Limb (tissue), 2 donors: ENCODE measurements around the gene EPN2.

ENCODE experiments used
- DNase-seq, 2 donors: peaks; one replicate each; pipeline ENCODE4 v3.0.0-alpha.2; 2016; ENCODE audit errors: extremely low spot score in 2 of 2

EPN2 gene

DNA sequence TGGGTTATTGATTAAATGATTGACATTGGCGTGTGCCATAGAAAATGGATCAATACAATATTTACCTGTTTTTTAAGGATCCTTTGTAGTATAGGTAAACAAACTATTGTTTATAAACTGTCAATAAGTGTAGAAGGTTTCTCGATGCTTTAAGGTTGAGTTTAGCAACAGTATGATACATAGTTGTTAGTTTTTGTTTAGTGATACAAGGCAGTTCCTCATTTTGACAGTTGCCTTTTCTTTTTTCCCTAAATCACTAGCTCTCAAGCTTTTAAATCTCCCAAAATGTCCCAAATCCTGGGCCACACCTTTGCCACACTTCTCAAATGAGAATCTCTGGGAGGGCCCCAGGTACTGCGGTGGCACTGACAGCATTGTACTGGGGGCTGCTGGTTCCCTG, 57.3 kb downstream of the EPN2 start:
- no peak for DNase-seq

DNA sequence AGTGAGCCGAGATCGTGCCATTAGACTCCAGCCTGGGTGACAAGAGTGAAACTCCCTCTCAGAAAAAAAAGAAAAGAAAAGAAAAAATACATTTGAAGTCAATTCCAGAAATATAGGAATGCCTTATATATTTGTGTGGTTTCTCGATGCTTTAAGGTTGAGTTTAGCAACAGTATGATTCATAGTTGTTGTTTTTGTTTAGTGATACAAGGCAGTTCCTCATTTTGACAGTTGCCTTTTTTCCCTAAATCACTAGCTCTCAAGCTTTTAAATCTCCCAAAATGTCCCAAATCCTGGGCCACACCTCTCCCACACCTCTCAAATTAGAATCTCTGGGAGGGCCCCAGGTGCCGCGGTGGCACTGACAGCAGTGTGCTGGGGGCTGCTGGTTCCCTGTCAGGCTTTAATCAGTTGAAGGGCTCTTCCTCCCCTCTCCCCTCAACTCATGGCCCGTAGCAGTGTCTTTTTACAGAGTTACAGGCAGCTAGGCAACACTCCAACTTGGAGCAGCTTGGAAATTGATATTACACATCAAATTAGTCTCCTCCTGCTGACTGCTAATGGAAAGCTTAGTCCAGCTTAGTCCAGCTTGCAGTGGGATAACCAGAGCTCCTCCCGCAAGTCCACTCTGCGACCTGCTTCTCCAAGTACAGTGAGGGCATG, 58.4 kb downstream of the EPN2 start:
- peak in 1 of 2 donors; percentile 27 for DNase-seq

DNA sequence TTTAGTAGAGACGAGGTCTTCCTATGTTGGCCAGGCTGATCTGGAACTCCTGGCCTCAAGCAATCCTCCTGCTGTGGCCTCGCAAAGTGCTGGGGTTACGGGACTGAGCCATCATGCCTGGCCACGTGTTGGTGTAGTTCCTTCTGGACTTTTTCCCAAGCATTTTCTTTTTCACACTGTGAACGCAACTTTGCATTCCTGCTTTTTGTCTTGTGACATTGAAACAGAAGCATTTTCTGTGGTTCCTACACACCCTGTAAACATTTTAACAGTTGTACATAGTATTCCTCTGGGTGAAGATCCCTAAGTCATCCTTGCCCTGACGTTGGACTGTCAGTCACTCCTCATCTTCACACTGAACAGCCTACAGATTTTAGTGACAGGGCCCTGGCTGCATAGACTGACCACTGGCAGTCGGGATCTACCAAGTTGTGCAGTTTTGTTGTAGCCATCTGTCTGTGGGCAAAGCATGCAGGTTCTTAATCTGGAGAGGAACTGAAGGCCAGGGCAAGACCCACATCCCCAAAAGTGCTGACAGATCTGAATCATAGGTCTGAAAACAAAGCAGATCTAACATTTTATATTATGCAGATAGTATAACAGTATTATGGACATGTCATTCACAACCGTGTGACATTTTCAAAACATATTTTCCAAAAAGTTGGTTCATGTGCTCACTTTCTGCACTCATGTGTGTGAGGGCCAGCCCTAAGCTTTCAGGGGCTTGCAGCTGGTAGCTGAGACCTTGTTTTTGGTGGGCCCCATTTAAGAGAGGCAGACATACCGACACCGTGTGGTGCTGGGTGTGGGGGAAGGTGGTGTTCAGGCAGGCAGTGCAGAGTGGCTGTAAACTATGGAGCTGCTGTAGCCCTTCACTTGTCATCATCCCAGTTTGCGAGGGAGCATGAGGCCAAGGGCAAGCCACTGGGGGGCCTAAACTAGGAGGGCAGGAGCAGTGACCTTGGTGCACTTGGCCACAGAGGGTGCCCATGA, 59.9 kb downstream of the EPN2 start:
- DNase-seq, result no peak

DNA sequence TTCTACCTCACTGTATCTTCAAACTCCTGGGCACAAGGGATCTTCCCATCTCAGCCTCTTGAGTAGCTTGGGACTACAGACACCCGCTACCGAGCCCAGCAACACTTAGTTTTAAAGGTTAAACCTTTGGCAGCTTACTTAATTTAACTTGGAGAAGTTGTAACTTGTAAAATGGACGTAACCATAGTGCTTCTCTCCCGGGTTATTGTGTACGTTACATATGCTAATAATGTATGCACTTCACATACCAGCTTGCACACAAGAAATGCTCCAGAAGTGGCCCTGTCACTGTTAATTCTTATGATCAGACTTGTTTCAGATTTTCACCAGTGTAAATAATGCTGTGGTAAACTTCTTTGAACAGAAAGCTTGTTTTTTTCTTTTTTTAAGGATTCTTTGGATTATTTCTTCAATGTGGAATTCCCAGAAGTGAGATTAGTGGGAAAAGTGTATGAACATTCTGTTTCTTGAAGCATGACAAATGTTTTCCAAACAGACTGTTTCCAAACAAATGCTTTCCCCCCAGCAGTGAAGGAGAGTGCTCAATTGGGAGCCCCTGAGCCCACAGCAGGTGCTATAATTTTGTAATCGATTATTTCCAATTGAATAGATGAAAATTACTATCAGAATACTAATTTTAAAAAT, 61.5 kb downstream of the EPN2 start:
- DNase-seq, result no peak

DNA sequence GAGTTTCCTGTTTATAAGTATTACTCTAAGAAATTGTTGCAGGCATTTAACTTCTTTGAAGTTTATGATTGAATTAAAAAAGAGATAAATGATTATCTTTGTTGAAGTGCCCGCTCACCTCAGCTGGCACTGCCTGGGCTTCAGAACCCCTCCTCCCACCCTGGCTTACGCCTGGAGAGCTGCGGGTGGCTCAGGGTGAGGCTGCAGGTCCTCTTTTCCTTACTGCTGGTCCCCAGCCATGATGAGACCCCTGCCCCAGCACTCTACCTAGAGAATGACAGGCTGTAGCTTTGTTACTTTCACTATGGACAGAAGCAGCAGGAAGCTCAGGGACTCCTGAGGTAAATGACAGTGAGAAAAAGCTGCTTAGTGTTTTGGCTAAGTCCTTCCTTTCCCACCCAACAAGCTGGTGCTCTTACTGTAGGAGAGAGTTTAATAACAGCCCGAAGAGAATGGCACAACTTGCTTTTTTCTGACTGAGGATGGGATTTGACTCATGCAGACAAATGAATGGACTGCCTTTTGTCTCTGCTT, 62.1 kb downstream of the EPN2 start:
- DNase-seq, result no peak

DNA sequence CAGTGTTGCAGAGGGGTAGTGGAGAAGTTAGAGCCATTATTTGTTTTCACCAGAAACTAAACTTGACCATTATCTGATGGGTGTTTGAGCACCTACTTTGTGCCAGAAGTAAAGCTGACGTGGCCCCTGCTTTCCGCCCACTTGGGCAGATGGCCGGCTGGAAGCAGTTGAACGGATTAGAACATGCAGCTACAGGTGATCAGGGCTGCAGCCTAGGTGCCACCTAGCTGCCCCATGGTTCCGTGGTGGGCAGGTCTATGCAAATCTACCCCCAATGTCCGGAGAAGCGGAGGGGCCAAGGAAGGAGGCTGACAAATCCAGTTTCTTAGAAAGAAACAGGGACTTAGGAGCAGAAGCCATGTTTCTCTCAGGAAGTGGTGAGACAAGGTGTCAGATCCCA, 62.7 kb downstream of the EPN2 start:
- DNase-seq, result no peak

DNA sequence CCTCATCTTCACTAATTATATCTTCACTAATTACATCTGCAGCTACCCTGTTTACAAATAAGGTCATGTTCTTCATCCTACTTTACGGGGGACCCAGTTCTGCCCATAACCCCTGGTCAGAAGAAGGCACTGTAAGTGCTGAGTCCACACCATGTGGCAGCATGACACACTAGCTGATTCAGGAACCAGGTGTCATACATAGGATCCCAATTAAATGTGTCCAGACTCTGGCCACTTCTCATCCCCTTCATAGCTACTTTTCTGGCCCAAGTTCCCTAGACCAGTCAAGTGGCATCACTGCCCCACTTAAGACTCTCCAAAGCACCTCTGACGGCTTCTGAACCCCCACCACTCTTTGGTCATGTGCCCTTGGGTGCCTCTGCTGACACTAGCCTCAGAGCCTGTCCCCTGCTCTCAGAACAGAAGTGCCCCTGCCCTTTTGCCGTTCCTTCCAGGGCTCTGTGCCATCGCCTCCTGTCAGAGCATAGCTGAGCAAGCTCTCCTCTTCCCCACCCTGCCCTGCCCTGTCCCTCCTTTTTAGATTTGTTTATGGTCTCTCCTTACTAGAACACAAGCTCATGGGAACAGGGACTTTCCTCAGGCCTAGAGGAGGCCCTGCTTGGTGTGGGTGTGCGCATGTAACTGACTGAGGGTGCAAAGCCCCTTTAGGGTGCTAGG, 64.2 kb downstream of the EPN2 start:
- DNase-seq, result no peak

DNA sequence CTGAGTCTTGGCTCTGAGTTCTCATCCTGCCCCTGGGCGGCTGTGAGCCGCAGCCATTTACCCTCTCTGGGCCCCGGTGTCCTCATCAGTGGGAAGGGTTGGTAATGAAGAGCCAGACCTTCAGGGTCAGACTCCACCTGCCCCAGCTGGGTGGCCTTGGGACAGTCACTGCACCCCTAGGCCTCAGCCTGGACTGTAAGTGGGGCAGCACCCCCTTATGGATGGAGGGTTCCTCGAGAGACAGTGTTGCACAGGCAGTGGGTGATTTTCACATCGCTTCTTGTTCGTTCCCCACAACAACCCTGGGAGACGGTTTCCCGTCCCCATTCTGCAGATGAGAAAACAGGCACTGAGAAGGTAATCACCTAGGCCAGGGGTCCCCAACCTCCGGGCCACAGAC, 64.8 kb downstream of the EPN2 start:
- no peak for DNase-seq

DNA sequence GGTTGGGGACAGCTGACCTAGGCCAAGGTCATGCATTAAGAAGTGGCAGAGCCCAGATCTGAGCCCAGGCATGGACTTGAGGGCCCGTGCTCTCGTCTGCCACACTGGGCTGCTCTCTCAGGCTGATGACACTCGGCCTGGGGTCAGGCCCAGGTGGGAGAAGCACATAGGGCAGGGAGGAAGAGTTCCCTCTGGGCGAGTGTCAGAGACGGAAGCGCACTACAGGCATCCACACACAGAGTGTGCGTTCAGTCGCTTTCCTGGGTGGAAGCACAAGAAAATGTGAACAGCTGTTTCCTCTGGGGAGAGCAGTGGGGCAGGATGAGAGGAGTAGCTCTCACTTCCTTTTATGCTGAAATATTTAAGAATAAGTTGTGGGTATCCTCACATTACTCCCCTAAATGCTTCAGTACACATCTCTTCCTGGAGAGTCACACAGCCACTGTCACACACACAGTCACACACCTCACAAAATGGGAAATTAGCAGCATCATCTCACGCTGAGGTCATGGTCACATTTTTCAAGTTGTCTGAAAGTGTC, 65.7 kb downstream of the EPN2 start:
- DNase-seq, result no peak

DNA sequence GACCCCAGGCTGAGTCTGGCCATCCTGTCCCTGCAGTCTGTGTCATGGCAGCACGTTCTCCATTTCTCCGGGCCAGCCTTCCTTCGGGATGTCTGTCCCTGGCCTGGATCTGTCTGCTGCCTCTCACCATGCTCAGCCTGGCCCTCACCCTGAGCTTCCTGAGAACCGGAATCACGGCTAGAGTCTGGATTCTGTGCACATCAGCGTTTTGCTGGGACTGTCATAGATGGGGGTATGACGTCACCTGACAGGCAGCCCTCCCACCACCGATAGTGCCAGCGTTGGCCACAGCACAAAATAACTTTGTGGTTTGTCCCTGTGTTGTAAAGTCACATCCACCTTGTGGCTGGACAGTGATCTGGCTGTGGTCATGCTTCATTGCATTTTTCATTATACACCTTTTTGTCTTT, 66.2 kb downstream of the EPN2 start:
- DNase-seq, result no peak

DNA sequence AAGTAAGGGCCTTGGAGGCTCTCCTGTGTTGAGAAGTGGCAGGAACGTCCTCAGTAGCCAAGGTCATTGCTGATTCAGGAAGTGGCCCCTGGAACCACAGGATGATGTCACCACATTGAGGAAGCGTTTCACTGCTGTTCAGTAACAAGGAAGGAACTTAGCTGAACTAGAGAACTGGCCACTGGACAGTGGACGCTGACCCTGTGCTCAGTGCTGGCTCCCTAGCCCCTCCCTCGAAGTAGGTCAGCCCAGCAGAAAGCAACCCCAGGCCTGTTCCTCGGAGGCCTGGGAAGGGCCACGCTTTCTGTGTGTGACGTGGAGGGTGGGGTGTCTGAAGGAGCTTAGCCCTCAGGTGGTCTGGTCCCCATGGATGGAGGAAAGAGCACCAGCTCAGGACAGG, 67.0 kb downstream of the EPN2 start:
- DNase-seq, result no peak

DNA sequence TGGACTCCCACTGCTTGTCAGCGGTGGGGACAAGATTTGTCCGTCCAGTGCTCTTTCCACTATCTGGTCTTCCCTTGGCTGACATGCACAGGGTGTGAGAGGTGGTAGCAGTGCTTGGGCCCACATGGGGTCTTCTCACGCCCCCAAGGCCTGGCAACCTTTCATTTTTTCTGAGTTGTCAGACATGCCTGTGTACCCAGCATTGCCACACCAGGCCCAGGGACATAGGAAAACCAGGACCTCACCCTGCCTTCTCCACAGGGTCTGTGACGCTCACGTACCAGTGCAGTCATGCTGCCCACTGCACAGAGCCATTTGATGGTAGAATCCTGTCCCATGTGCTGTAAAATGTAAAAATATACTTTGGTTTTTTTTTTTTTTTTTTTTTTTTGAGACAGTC, 67.6 kb downstream of the EPN2 start:
- DNase-seq, result no peak

DNA sequence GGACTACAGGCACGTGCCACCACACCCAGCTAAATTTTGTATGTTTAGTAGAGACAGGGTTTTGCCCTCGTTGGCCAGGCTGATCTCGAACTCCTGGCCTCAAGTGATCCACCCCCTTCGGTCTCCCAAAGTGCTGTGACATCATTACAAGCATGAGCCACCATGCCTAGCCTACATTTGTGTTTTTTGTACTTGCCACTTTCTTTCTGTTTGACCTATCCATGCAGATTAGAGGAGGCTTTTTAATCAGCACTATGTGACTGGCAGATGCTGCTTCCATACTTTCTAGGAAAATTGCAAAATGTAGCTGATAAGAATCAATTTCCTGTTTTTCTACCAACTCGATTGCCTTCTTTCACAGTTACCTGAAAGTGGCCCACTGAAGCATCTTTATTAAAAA, 68.1 kb downstream of the EPN2 start:
- no peak for DNase-seq

DNA sequence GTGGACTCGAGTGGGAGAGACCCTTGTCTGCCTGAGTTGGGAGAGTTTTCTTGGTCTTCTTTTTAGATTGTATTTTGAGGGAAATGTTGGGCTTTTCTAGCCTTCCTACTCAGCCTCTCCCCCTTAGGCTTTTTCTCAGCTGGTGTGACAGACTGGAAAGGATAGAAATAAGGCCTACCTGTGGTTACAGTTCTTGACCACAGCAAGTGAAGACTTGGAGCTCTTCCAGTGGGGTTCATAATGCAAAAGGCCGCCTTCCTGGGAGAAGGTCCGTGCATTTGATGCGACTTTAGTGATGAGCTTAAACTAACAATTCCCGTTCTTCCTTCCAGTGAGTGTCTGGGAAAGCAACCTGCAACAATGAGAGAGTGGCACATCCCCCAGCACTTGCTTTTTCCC, 68.6 kb downstream of the EPN2 start:
- no peak for DNase-seq

DNA sequence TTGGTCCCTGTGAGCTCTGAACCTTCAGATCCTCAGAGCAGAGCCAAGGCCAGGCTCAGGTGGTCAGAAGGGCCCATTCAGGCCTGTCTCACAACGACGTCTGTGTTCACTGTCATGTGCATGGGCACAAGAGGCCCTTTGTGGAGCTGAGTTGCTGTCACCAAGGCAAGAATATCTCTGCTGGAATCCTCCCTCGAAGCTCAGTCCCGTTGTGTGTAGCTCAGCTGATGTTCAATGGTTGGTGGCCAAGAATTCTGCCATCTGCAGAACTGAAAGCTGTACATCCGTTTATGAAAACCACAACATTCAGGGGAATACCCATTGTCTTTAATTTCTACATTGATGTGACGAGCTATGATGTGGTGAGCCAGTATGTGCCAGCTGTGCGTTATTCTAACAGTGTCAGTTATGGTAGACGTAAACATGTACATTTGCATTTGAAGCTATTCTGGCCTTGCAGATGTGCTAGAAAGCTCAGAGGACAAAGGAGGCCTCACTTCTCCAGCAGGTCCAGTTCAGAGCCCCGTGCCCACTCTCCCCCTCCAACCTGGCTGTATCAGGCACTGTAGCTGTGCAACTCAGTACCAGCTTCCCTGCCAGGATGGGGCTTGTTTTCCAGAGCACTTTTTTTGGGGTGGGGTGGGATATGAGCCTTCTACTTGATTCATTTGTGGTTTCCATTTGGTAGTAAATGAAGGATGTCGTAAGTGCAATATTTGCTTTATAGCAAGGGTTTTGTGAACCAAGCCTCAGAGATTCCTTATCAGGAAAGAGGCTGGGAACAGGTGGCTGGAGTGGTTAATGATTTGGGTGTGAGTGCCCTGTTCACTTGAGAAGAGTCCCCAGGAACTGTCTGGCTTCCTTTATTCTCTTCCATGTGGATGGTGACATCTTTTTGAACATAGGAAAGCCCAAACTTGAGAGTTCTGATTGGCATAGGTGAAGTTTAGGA, 69.3 kb downstream of the EPN2 start:
- no peak for DNase-seq

DNA sequence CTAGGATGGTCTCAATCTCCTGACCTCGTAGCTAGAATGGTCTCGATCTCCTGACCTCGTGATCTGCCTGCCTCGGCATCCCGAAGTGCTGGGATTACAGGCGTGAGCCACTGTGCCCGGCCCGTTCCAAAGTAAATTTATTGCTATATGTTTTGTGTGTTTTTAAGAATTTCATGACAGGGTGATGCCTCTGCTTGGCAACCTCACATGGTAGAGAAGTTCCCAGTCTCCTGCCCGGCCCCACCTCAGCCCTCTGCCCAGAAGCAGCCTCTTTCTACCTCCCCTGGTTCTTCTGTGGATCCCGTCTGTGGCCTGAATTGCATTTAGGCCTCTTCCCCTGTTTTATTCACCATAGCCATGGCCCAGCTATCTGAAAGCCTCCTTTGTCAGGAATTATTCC, 70.4 kb downstream of the EPN2 start:
- no peak for DNase-seq

DNA sequence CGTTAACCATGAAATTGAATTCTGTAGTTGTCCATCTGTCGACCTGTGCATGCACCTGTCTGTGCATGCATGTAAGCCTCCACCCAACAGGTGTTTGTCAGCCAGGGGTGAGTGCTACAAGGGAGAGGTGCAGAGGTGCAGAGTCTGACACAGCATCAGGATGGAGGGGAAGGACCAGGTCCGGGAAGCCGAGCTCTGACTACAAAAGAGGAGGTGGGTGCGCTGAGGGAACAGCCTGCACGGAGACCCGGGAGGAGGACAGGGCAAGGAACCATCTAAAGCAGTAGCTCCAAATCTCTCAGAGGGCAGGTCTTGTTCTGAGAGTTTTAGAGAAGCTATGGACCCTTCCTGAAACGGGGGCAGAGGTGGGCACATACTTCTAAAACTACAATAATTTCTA, 71.2 kb downstream of the EPN2 start:
- DNase-seq, result no peak

DNA sequence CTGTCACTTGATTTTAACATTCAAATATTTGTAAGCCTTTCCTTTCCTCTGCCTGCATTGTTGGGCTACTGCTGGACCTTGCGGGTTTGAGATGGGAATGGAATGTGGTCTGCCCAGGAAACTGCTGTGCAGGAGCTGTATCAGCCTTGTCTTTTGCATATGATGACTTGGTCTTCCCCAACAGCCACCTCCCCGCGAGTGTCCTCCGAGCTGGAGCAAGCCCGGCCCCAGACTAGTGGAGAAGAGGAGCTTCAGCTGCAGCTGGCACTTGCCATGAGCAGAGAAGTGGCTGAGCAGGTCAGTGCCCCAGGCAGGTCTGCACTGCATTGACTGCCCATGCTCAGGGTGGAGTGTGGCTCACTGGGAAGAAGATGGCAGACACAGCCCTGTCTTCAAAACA, 72.5 kb downstream of the EPN2 start:
- no peak for DNase-seq

DNA sequence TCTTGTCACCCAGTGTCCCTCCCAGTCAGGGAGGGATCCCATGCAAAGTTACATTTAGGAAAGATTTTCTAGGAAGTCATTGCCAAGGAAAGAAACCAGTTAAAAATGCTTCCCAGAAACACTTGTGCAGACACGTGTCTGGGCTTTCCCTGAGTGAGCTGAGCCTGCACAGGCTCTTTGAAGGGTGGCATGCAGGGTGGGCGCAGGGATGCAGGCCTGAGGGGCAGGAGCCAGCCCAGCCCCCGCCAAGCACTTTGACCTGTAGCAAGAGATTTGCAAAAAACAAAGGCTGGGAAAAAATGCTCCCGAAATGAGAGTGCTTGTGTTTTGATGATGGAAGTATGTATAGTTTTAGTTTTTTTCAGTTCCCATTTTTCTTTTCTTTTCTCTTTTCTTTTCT, 73.0 kb downstream of the EPN2 start:
- DNase-seq, result no peak

DNA sequence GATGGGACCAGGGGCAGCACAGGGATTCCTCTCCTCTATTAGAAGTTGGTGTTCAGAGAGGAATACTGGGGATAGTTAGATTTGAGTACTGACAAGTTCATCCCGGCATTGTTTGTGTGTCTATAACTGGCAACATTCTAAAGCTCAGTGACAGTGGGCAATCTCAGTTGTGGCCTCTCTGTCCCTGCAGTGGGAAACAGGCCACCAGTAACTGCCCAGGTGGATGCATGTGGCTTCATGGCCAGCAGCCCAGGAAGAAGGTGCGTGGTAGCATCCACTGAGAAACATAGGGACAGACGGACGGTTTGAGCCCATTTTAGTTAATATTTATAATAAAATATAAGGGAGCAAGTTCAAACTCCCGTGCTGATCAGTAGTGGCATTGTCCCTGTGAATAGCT, 73.8 kb downstream of the EPN2 start:
- no peak for DNase-seq
